HEK293 (cell line): ENCODE data around the gene TBC1D22A.

Experiments used
- CTCF ChIA-PET: fragments of 350-600 bp; formaldehyde crosslinking; extraction: SDS; loops from one replicate; lab custom pipeline; 2021; ENCODE audit warnings: antibody characterized with exemption; lab: Yijun Ruan, JAX
- POLR2A ChIA-PET: fragments of 300-600 bp; formaldehyde crosslinking; extraction: SDS; loops from one replicate; lab custom pipeline; 2020; ENCODE audit warnings: antibody characterized with exemption, inconsistent platforms; lab: Yijun Ruan, JAX
- H3K27ac ChIP-seq: fragments of 200-500 bp; sonication (Bioruptor generic); 2 replicates; pipeline ENCODE4 v1.5.1; 2014; ENCODE audit warnings: low read depth, low read length, control low read depth, inconsistent platforms; ENCODE audit errors: extremely low read depth
- H3K36me3 ChIP-seq, 2 experiments: fragments of 200-500 bp in 1 of 2; sonication (Bioruptor generic) in 1 of 2; 1 replicate in 1 of 2; 2 replicates in 1 of 2; pipeline ENCODE4 v1.5.1; 2014 to 2017; ENCODE audit warnings: inconsistent platforms in 2 of 2, low read length in 2 of 2; ENCODE audit not compliant: control insufficient read depth in 2 of 2, insufficient read depth in 1 of 2
- H3K4me1 ChIP-seq: fragments of 200-500 bp; sonication (Bioruptor generic); 2 replicates; pipeline ENCODE4 v1.5.1; 2014; ENCODE audit warnings: mild to moderate bottlenecking, low read length, inconsistent platforms; ENCODE audit not compliant: control insufficient read depth, insufficient read depth
- H3K4me3 ChIP-seq: 2 replicates; pipeline ENCODE4 v1.5.1; 2011; ENCODE audit warnings: low read depth, mild to moderate bottlenecking, control low read depth, low read length, moderate library complexity
- H3K9me3 ChIP-seq: fragments of 200-500 bp; sonication (Bioruptor generic); 2 replicates; pipeline ENCODE4 v1.5.1; 2014; ENCODE audit warnings: low read depth, low read length, inconsistent platforms; ENCODE audit not compliant: control insufficient read depth, insufficient read depth
- BCL11B ChIP-seq: fragments of 450-650 bp; formaldehyde crosslinking; IDR thresholded peaks from 2 replicates; pipeline ENCODE4 v1.5.1; 2016; ENCODE audit warnings: low read depth, missing biosample characterization, missing genetic modification characterization
- KLF1 ChIP-seq: fragments of 450-650 bp; formaldehyde crosslinking; IDR thresholded peaks from 2 replicates; pipeline ENCODE4 v1.5.1; 2016; ENCODE audit warnings: missing biosample characterization, missing genetic modification characterization
- KLF10 ChIP-seq: fragments of 450-650 bp; IDR thresholded peaks from 2 replicates; pipeline ENCODE4 v1.5.1; 2018; ENCODE audit warnings: missing biosample characterization, mild to moderate bottlenecking, missing genetic modification characterization
- KLF9 ChIP-seq: fragments of 450-650 bp; formaldehyde crosslinking; IDR thresholded peaks from 2 replicates; pipeline ENCODE4 v1.5.1; 2016; ENCODE audit warnings: missing biosample characterization, missing genetic modification characterization, low read depth
- REPIN1 ChIP-seq: fragments of 450-650 bp; formaldehyde crosslinking; IDR thresholded peaks from 2 replicates; pipeline ENCODE4 v1.5.1; 2017; ENCODE audit warnings: missing biosample characterization, missing genetic modification characterization, low read depth
- ZBTB44 ChIP-seq: fragments of 450-650 bp; IDR thresholded peaks from 2 replicates; pipeline ENCODE4 v1.5.1; 2018; ENCODE audit warnings: missing biosample characterization, mild to moderate bottlenecking, missing genetic modification characterization
- ZEB2 ChIP-seq: fragments of 450-650 bp; formaldehyde crosslinking; IDR thresholded peaks from 2 replicates; pipeline ENCODE4 v1.5.1; 2016; ENCODE audit warnings: missing biosample characterization, missing genetic modification characterization
- ZFHX2 ChIP-seq: fragments of 450-650 bp; formaldehyde crosslinking; conservative IDR thresholded peaks from 2 replicates; pipeline ENCODE4 v1.5.1; 2016; ENCODE audit warnings: missing biosample characterization, missing genetic modification characterization
- ZNF132 ChIP-seq: fragments of 450-650 bp; formaldehyde crosslinking; IDR thresholded peaks from 2 replicates; pipeline ENCODE4 v1.5.1; 2017; ENCODE audit warnings: missing biosample characterization, missing genetic modification characterization, borderline replicate concordance
- ZNF2 ChIP-seq: fragments of 450-650 bp; formaldehyde crosslinking; IDR thresholded peaks from 2 replicates; pipeline ENCODE4 v1.5.1; 2016; ENCODE audit warnings: missing biosample characterization, missing genetic modification characterization
- ZNF202 ChIP-seq: fragments of 450-650 bp; formaldehyde crosslinking; IDR thresholded peaks from 2 replicates; pipeline ENCODE4 v1.5.1; 2016; ENCODE audit warnings: missing biosample characterization, missing genetic modification characterization, borderline replicate concordance
- ZNF221 ChIP-seq: fragments of 450-650 bp; formaldehyde crosslinking; IDR thresholded peaks from 2 replicates; pipeline ENCODE4 v1.5.1; 2017; ENCODE audit warnings: missing biosample characterization, missing genetic modification characterization, borderline replicate concordance
- ZNF366 ChIP-seq: fragments of 450-650 bp; formaldehyde crosslinking; conservative IDR thresholded peaks from 2 replicates; pipeline ENCODE4 v1.5.1; 2016; ENCODE audit warnings: missing biosample characterization, missing genetic modification characterization
- ZNF391 ChIP-seq: fragments of 450-650 bp; formaldehyde crosslinking; IDR thresholded peaks from 2 replicates; pipeline ENCODE4 v1.5.1; 2016; ENCODE audit warnings: low read depth, missing biosample characterization, missing genetic modification characterization, borderline replicate concordance
- ZNF473 ChIP-seq: fragments of 450-650 bp; formaldehyde crosslinking; IDR thresholded peaks from 2 replicates; pipeline ENCODE4 v1.5.1; 2017; ENCODE audit warnings: missing biosample characterization, missing genetic modification characterization
- ZNF488 ChIP-seq: fragments of 450-650 bp; formaldehyde crosslinking; IDR thresholded peaks from 2 replicates; pipeline ENCODE4 v1.5.1; 2016; ENCODE audit warnings: missing biosample characterization, missing genetic modification characterization
- ZNF514 ChIP-seq: fragments of 450-650 bp; formaldehyde crosslinking; IDR thresholded peaks from 2 replicates; pipeline ENCODE4 v1.5.1; 2016; ENCODE audit warnings: missing biosample characterization, missing genetic modification characterization
- ZNF555 ChIP-seq: fragments of 450-650 bp; formaldehyde crosslinking; conservative IDR thresholded peaks from 2 replicates; pipeline ENCODE4 v1.5.1; 2017; ENCODE audit warnings: missing biosample characterization, mild to moderate bottlenecking, missing genetic modification characterization, inconsistent platforms
- ZNF670 ChIP-seq: fragments of 450-650 bp; formaldehyde crosslinking; IDR thresholded peaks from 2 replicates; pipeline ENCODE4 v1.5.1; 2016; ENCODE audit warnings: missing biosample characterization, missing genetic modification characterization, low read depth
- ZNF692 ChIP-seq: fragments of 450-650 bp; formaldehyde crosslinking; IDR thresholded peaks from 2 replicates; pipeline ENCODE4 v1.5.1; 2016; ENCODE audit warnings: missing biosample characterization, missing genetic modification characterization
- ZNF791 ChIP-seq: fragments of 450-650 bp; formaldehyde crosslinking; IDR thresholded peaks from 2 replicates; pipeline ENCODE4 v1.5.1; 2016; ENCODE audit warnings: missing biosample characterization, missing genetic modification characterization

The TBC1D22A gene

GRCh38 chr22:47177334-47177815 is 414.9 kb downstream of the TBC1D22A start:
- CTCF ChIA-PET: no interaction called here
- Histone ChIP-seq H3K36me3 (peaks cover 0 to 2% of the 10 kb centered on the region in 2 experiments; a peak in 1 of 3 replicates), H3K9me3 (no peaks in the 10 kb centered on the region), H3K4me3 (no peak overlapping the region), H3K27ac (no peak overlapping the region), H3K4me1 (no peaks in the 10 kb centered on the region)
- POLR2A ChIA-PET: no interaction called here
- no peak for TF ChIP-seq ZNF2 (tag by site-specific recombination)
- no peak for TF ChIP-seq ZNF221 (tag by site-specific recombination)

- no peaks in the 10 kb centered on the region for H3K9me3 ChIP-seq
- ChIA-PET CTCF (no interaction called here), POLR2A (no interaction called here)
- peaks cover 0 to 2% of the 10 kb centered on the region in 2 experiments; a peak in 1 of 3 replicates for H3K36me3 ChIP-seq
- H3K4me1 ChIP-seq: no peaks in the 10 kb centered on the region
- TF ChIP-seq ZNF488 (tag by site-specific recombination): no peak
- TF ChIP-seq ZEB2 (tag by site-specific recombination): no peak
- no peak for TF ChIP-seq KLF1 (tag by site-specific recombination)
- no peak for TF ChIP-seq REPIN1 (tag by site-specific recombination)
- no peak for TF ChIP-seq ZNF791 (tag by site-specific recombination)
- no peak for TF ChIP-seq KLF9 (tag by site-specific recombination)
- TF ChIP-seq ZNF514: no peak
- no peak for TF ChIP-seq ZBTB44
- no peak for TF ChIP-seq ZNF670 (tag by site-specific recombination)
- TF ChIP-seq BCL11B (tag by site-specific recombination): no peak
- TF ChIP-seq ZFHX2: no peak
- no peak for TF ChIP-seq ZNF555 (tag by site-specific recombination)
- TF ChIP-seq ZNF692 (tag by site-specific recombination): no peak
- TF ChIP-seq ZNF202 (tag by site-specific recombination): no peak
- no peak for TF ChIP-seq ZNF366 (tag by site-specific recombination)
- no peak for TF ChIP-seq KLF10 (tag by site-specific recombination)
- no peak for TF ChIP-seq ZNF132 (tag by site-specific recombination)
- TF ChIP-seq ZNF473: no peak
- no peak for TF ChIP-seq ZNF391 (tag by site-specific recombination)
- H3K27ac ChIP-seq: no peak overlapping the region
- H3K4me3 ChIP-seq: no peak overlapping the region
Observed at GRCh38 chr22:47178339-47178738, 415.9 kb downstream of the TBC1D22A start.
